Breast epithelium (tissue), 3 donors: Measurements from ENCODE around the gene SERPINE1.

Experiments
- POLR2AphosphoS5 ChIP-seq, 3 donors: sonication (generic); formaldehyde crosslinking; IDR thresholded peaks; one replicate each; pipeline ENCODE4 v1.6.1; 2017; ENCODE audit warnings: antibody characterized with exemption in 3 of 3
- TF ChIP-seq, protein P1 (sequence below), 3 donors: fragments of 450-650 bp; IDR thresholded peaks; one replicate each; pipeline ENCODE4 v1.5.1; 2016 to 2017; ENCODE audit warnings: antibody characterized with exemption in 3 of 3, mild to moderate bottlenecking in 3 of 3, moderate library complexity in 3 of 3

DNA sequence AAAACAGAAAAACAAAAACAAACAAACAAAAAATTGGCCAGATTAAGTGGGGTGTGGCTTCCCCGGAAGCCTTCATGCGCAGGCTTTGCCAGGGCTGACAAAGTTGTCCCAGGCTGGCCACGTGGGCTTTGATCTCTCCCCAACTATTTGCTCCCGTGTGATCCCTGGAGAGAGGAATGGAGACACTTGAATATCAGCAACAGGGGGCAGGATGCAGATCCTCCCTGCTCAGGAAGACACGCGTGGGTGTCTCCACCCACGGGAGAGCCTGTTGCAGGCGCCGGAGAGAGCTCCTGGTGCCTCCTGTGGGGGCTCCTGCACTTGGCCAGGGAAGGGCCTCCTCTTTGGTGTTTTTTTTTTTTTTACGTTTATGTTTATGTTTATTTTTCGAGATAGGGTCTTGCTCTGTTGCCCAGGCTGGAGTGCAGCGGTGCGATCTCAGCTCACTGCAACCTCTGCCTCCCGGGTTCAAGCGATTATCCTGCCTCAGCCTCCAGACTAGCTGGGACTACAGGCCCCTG is 22.7 kb upstream of the SERPINE1 start:
- TF ChIP-seq, protein P1, sequence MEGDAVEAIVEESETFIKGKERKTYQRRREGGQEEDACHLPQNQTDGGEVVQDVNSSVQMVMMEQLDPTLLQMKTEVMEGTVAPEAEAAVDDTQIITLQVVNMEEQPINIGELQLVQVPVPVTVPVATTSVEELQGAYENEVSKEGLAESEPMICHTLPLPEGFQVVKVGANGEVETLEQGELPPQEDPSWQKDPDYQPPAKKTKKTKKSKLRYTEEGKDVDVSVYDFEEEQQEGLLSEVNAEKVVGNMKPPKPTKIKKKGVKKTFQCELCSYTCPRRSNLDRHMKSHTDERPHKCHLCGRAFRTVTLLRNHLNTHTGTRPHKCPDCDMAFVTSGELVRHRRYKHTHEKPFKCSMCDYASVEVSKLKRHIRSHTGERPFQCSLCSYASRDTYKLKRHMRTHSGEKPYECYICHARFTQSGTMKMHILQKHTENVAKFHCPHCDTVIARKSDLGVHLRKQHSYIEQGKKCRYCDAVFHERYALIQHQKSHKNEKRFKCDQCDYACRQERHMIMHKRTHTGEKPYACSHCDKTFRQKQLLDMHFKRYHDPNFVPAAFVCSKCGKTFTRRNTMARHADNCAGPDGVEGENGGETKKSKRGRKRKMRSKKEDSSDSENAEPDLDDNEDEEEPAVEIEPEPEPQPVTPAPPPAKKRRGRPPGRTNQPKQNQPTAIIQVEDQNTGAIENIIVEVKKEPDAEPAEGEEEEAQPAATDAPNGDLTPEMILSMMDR (IDR thresholded peaks at IDR 0.05): no peak
- TF ChIP-seq POLR2AphosphoS5 (IDR thresholded peaks at IDR 0.05): no peak
